Osteoblast (primary cell): ENCODE data around the gene GPATCH8. TPM values are rescaled to one million over a fixed set of nuclear protein-coding genes. Genes with fewer than 3 reads are reported as not detected.
A peak's percentile ranks its signal among the peaks of the same experiment; 100 is the strongest.

Source experiments
- DNase-seq: peaks from one replicate; pipeline ENCODE4 v3.0.0; 2011; ENCODE audit warnings: low spot score, mixed read lengths; ENCODE audit not compliant: insufficient read length; ENCODE audit errors: missing footprints
- H2AFZ ChIP-seq: 2 replicates; pipeline ENCODE4 v1.6.0; 2011; ENCODE audit warnings: mild to moderate bottlenecking, low read length
- H3K27ac ChIP-seq: 2 replicates; pipeline ENCODE4 v1.5.1; 2011; ENCODE audit warnings: mild to moderate bottlenecking, low read depth, low read length, moderate library complexity
- H3K27me3 ChIP-seq: 2 replicates; pipeline ENCODE4 v1.6.0; 2012; ENCODE audit warnings: mild to moderate bottlenecking, control low read depth, inconsistent platforms, low read length, moderate library complexity; ENCODE audit not compliant: insufficient read depth
- H3K36me3 ChIP-seq: 2 replicates; pipeline ENCODE4 v1.5.1; 2011; ENCODE audit warnings: mild to moderate bottlenecking, low read length, control low read depth, moderate library complexity; ENCODE audit not compliant: insufficient read depth
- H3K4me1 ChIP-seq: 2 replicates; pipeline ENCODE4 v1.5.1; 2011; ENCODE audit warnings: mild to moderate bottlenecking, low read length, control low read depth, moderate library complexity; ENCODE audit not compliant: insufficient read depth
- H3K4me2 ChIP-seq: 2 replicates; pipeline ENCODE4 v1.6.0; 2011; ENCODE audit warnings: mild to moderate bottlenecking, low read length; ENCODE audit not compliant: insufficient read depth
- H3K4me3 ChIP-seq: fragments of 200-600 bp; sonication (generic); 3 replicates; pipeline ENCODE4 v1.5.1; 2012; ENCODE audit warnings: mild to moderate bottlenecking, low read length, inconsistent platforms; ENCODE audit not compliant: insufficient read depth
- H3K79me2 ChIP-seq: 2 replicates; pipeline ENCODE4 v1.6.0; 2012; ENCODE audit warnings: mild to moderate bottlenecking, low read length, control low read depth, inconsistent platforms; ENCODE audit not compliant: insufficient read depth
- H3K9me3 ChIP-seq: 2 replicates; pipeline ENCODE4 v1.5.1; 2011; ENCODE audit warnings: low read depth, low read length, control low read depth
- H4K20me1 ChIP-seq: 2 replicates; pipeline ENCODE4 v1.6.0; 2012; ENCODE audit warnings: mild to moderate bottlenecking, low read length, control low read depth; ENCODE audit not compliant: insufficient read depth
- CTCF ChIP-seq: IDR thresholded peaks from 2 replicates; pipeline ENCODE4 v1.5.1; 2011; ENCODE audit warnings: mild to moderate bottlenecking, low read depth, low read length, moderate library complexity; ENCODE audit errors: extremely low read depth
- total RNA-seq: library from RNA; depleted of rRNA; stranded (reverse); fragments of >200 nt; gene quantifications from 2 replicates; pipeline ENCODE4 v1.2.3, GENCODE V29; 2012

Gene GPATCH8
- total RNA-seq, 1 donor, result 33.3 TPM

- H3K27ac ChIP-seq, result no peak overlapping the region
- H2AFZ ChIP-seq, result no peak overlapping the region
- no peaks in the 10 kb centered on the region for H4K20me1 ChIP-seq
- no peaks in the 10 kb centered on the region for H3K9me3 ChIP-seq
- no peaks in the 10 kb centered on the region for H3K36me3 ChIP-seq
- H3K4me3 ChIP-seq, result no peak overlapping the region
- H3K27me3 ChIP-seq, result no peaks in the 10 kb centered on the region
- no peak overlapping the region for H3K4me2 ChIP-seq
- no peaks in the 10 kb centered on the region for H3K4me1 ChIP-seq
- no peak for TF ChIP-seq CTCF
- peaks cover 17% of the 10 kb centered on the region for H3K79me2 ChIP-seq
- no peak for DNase-seq
Observed at GRCh38 chr17:44451832-44452231, 51.4 kb downstream of the GPATCH8 start.

- no peaks in the 10 kb centered on the region for H3K4me1 ChIP-seq
- H3K27ac ChIP-seq, result no peak overlapping the region
- H3K36me3 ChIP-seq, result no peaks in the 10 kb centered on the region
- no peaks in the 10 kb centered on the region for H3K9me3 ChIP-seq
- no peak overlapping the region for H2AFZ ChIP-seq
- no peak overlapping the region for H3K4me3 ChIP-seq
- no peaks in the 10 kb centered on the region for H4K20me1 ChIP-seq
- H3K27me3 ChIP-seq, result no peaks in the 10 kb centered on the region
- DNase-seq, result no peak
- H3K4me2 ChIP-seq, result no peak overlapping the region
- H3K79me2 ChIP-seq, result peaks cover 13% of the 10 kb centered on the region
- no peak for TF ChIP-seq CTCF
Observed at GRCh38 chr17:44451016-44451627, 52.1 kb downstream of the GPATCH8 start.

GRCh38 chr17:44448412-44448811 is 54.8 kb downstream of the GPATCH8 start:
- Histone ChIP-seq H3K4me3 (no peak overlapping the region), H3K4me2 (no peak overlapping the region), H4K20me1 (peaks cover 6% of the 10 kb centered on the region), H3K27me3 (no peaks in the 10 kb centered on the region), H2AFZ (no peak overlapping the region), H3K9me3 (no peaks in the 10 kb centered on the region), H3K79me2 (peaks cover 27% of the 10 kb centered on the region), H3K4me1 (peaks cover 5% of the 10 kb centered on the region), H3K36me3 (no peaks in the 10 kb centered on the region), H3K27ac (no peak overlapping the region)
- DNase-seq, result no peak
- TF ChIP-seq CTCF, result no peak

GRCh38 chr17:44444735-44445105 is 58.5 kb downstream of the GPATCH8 start:
- Histone ChIP-seq H3K4me1 (peaks cover 5% of the 10 kb centered on the region), H2AFZ (no peak overlapping the region), H3K27ac (peak overlapping the region; percentile 54), H3K4me2 (no peak overlapping the region), H3K4me3 (no peak overlapping the region), H3K36me3 (no peaks in the 10 kb centered on the region), H4K20me1 (peaks cover 6% of the 10 kb centered on the region), H3K79me2 (peaks cover 43% of the 10 kb centered on the region), H3K9me3 (no peaks in the 10 kb centered on the region), H3K27me3 (no peaks in the 10 kb centered on the region)
- peak; percentile 48 for DNase-seq
- no peak for TF ChIP-seq CTCF
